A549 treated with Mapracorat at 1 μM for 4 hours (cell line): ENCODE results near the gene RUNDC1. TPM values are rescaled to one million over a fixed set of nuclear protein-coding genes. Genes with fewer than 3 reads are reported as not detected.

Experiments
- total RNA-seq: library from RNA; stranded (reverse); fragments of 200-300 nt; extraction: Qiagen RNA extraction; gene quantifications from 5 replicates; pipeline ENCODE4 v1.2.3, GENCODE V29; 2022

The RUNDC1 gene
- total RNA-seq, result 18.3 to 23.4 TPM (median 21.1 TPM) in 5 replicates

GRCh38 chr17:42980274-42980765 lies at the start of gene RUNDC1:
Gene RUNDC1, plus strand, starts transcription at chr17:42980565. Its CDS starts 12 bp downstream, at chr17:42980577.

GRCh38 chr17:42964161-42964932 lies 16.0 kb upstream of the RUNDC1 start, which contains the start of gene AARSD1:
Gene AARSD1, minus strand, starts transcription at chr17:42964454. Its CDS starts 14 bp downstream, at chr17:42964440.

GRCh38 chr17:42979511-42980273 lies 673 bp upstream of the RUNDC1 start, which contains the start of gene PTGES3L:
Gene PTGES3L, minus strand, starts transcription at chr17:42980080. Its CDS starts 27 bp downstream, at chr17:42980053.

GRCh38 chr17:42997984-42998938 lies 17.9 kb downstream of the RUNDC1 start, which contains the start of gene RPL27:
Gene RPL27, plus strand, starts transcription at chr17:42998419. Its CDS starts 332 bp downstream, at chr17:42998751.

GRCh38 chr17:43006639-43007551 lies 26.5 kb downstream of the RUNDC1 start, which contains the start of gene IFI35:
Gene IFI35, plus strand, starts transcription at chr17:43006784. Its CDS starts 164 bp downstream, at chr17:43006948.

GRCh38 chr17:43021741-43022512 lies 41.6 kb downstream of the RUNDC1 start, which contains the start of gene VAT1:
Gene VAT1, minus strand, starts transcription at chr17:43022385. Its CDS starts 63 bp downstream, at chr17:43022322.

GRCh38 chr17:43024407-43025289 lies 44.3 kb downstream of the RUNDC1 start, which contains the start of gene RND2:
Gene RND2, plus strand, starts transcription at chr17:43025231. Its CDS starts 117 bp downstream, at chr17:43025348.

Other genes starting within 250 kb of the RUNDC1 start
- 9.6 to 11.7 TPM (median 10.4 TPM) in 5 replicates for gene EZH1, start 235.5 kb upstream of the RUNDC1 start, total RNA-seq
- 0.63 to 1.7 TPM (median 0.90 TPM) in 5 replicates for gene RAMP2, start 219.3 kb upstream of the RUNDC1 start, total RNA-seq
- gene VPS25, start 207.1 kb upstream of the RUNDC1 start, total RNA-seq, result 119 to 142 TPM (median 124 TPM) in 5 replicates
- gene WNK4, start 200.0 kb upstream of the RUNDC1 start, total RNA-seq, result 1.1 to 1.8 TPM (median 1.3 TPM) in 5 replicates
- gene COA3, start 181.9 kb upstream of the RUNDC1 start, total RNA-seq, result 120 to 140 TPM (median 127 TPM) in 5 replicates
- gene CNTD1, start 181.7 kb upstream of the RUNDC1 start, total RNA-seq, result 0.10 TPM in 1 of 5 replicates, not detected in the others
- gene BECN1, start 156.3 kb upstream of the RUNDC1 start, total RNA-seq, result 76.5 to 95.0 TPM (median 81.2 TPM) in 5 replicates
- 226 to 265 TPM (median 232 TPM) in 5 replicates for gene PSME3, start 147.2 kb upstream of the RUNDC1 start, total RNA-seq
- gene AOC2, start 136.0 kb upstream of the RUNDC1 start, total RNA-seq, result 1.7 to 2.7 TPM (median 1.8 TPM) in 5 replicates
- 1.1 to 2.0 TPM (median 1.4 TPM) in 5 replicates for gene AOC3, start 129.4 kb upstream of the RUNDC1 start, total RNA-seq
- not detected in 5 replicates for gene G6PC1, start 79.8 kb upstream of the RUNDC1 start, total RNA-seq
- 54.2 to 63.4 TPM (median 55.0 TPM) in 5 replicates for gene AARSD1, start 16.1 kb upstream of the RUNDC1 start, total RNA-seq
- gene PTGES3L, start 485 bp upstream of the RUNDC1 start, total RNA-seq, result 0.45 to 1.3 TPM (median 1.1 TPM) in 5 replicates
- gene RPL27, start 17.9 kb downstream of the RUNDC1 start, total RNA-seq, result 2,842 to 4,004 TPM (median 3,048 TPM) in 5 replicates
- 18.7 to 21.2 TPM (median 18.8 TPM) in 5 replicates for gene IFI35, start 26.2 kb downstream of the RUNDC1 start, total RNA-seq
- 205 to 250 TPM (median 230 TPM) in 5 replicates for gene VAT1, start 41.8 kb downstream of the RUNDC1 start, total RNA-seq
- 0.11 to 0.19 TPM (median 0.16 TPM) in 5 replicates for gene RND2, start 44.7 kb downstream of the RUNDC1 start, total RNA-seq
- 19.7 to 25.4 TPM (median 24.1 TPM) in 5 replicates for gene BRCA1, start 144.8 kb downstream of the RUNDC1 start, total RNA-seq
- 31.4 to 41.4 TPM (median 40.8 TPM) in 5 replicates for gene NBR1, start 190.6 kb downstream of the RUNDC1 start, total RNA-seq
- gene TMEM106A, start 231.3 kb downstream of the RUNDC1 start, total RNA-seq, result 0.75 to 1.6 TPM (median 1.1 TPM) in 5 replicates
- gene CCDC200, start 248.1 kb downstream of the RUNDC1 start, total RNA-seq, result not detected in 5 replicates